OCI-LY7 (cell line): ENCODE measurements around the gene PRKCA. TPM values are rescaled to one million over a fixed set of nuclear protein-coding genes. Genes with fewer than 3 reads are reported as not detected.

ENCODE experiments used
- BruUV-seq: library from RNA; stranded (reverse); fragments of 400-500 nt; replicated peaks from 2 replicates; lab custom pipeline; 2021; lab: Mats Ljungman, UMichigan
- CTCF ChIA-PET: fragments of 300-600 bp; sonication (Branson Sonifier 250); formaldehyde crosslinking; loops from one replicate; lab custom pipeline; 2022; ENCODE audit warnings: antibody characterized with exemption; ENCODE audit not compliant: unreplicated experiment; lab: Charles Lee
- POLR2A ChIA-PET: fragments of 300-600 bp; sonication (Branson Sonifier 250); formaldehyde crosslinking; loops from one replicate; lab custom pipeline; 2022; ENCODE audit warnings: antibody characterized with exemption; lab: Charles Lee
- DNase-seq: peaks from one replicate; pipeline ENCODE4 v3.0.0-alpha.2; 2015; ENCODE audit warnings: low spot score
- H2AFZ ChIP-seq: fragments of 200-600 bp; sonication (generic), shearing (Covaris generic); 2 replicates; pipeline ENCODE4 v1.6.1; 2014; ENCODE audit warnings: mild to moderate bottlenecking, antibody characterized with exemption, low read length, moderate library complexity
- H3K27ac ChIP-seq: fragments of 200-600 bp; sonication (generic); 2 replicates; pipeline ENCODE4 v1.5.1; 2014; ENCODE audit warnings: mixed run types, low read depth, mild to moderate bottlenecking, moderate library complexity, low read length, inconsistent platforms; ENCODE audit not compliant: poor library complexity, severe bottlenecking
- H3K36me3 ChIP-seq: fragments of 200-600 bp; sonication (generic); 2 replicates; pipeline ENCODE4 v1.6.1; 2014; ENCODE audit warnings: mild to moderate bottlenecking, antibody characterized with exemption, low read length, moderate library complexity, mixed read lengths; ENCODE audit not compliant: insufficient read depth
- H3K4me1 ChIP-seq: fragments of 200-600 bp; sonication (generic); 2 replicates; pipeline ENCODE4 v1.5.1; 2014; ENCODE audit warnings: mild to moderate bottlenecking, low read length; ENCODE audit not compliant: insufficient read depth, poor library complexity, severe bottlenecking
- H3K4me2 ChIP-seq: fragments of 200-600 bp; sonication (generic); 2 replicates; pipeline ENCODE4 v1.6.1; 2014; ENCODE audit warnings: mild to moderate bottlenecking, low read length
- H3K4me3 ChIP-seq: fragments of 200-600 bp; sonication (generic); 2 replicates; pipeline ENCODE4 v1.5.1; 2014; ENCODE audit warnings: mild to moderate bottlenecking, low read depth, low read length; ENCODE audit not compliant: poor library complexity, severe bottlenecking
- H3K79me2 ChIP-seq: fragments of 200-600 bp; sonication (generic); 2 replicates; pipeline ENCODE4 v1.6.1; 2016; ENCODE audit warnings: low read depth, mild to moderate bottlenecking, low read length, moderate library complexity, mixed read lengths; ENCODE audit not compliant: insufficient read depth
- H3K9me2 ChIP-seq: fragments of 200-600 bp; sonication (generic); 2 replicates; pipeline ENCODE4 v1.6.1; 2016; ENCODE audit warnings: mild to moderate bottlenecking, low read length, mixed read lengths; ENCODE audit not compliant: insufficient read depth
- H3K9me3 ChIP-seq: fragments of 200-600 bp; sonication (generic); 2 replicates; pipeline ENCODE4 v1.6.1; 2014; ENCODE audit warnings: mild to moderate bottlenecking, mixed run types, low read length, mixed read lengths
- H4K20me1 ChIP-seq: fragments of 200-600 bp; sonication (generic); 2 replicates; pipeline ENCODE4 v1.6.1; 2014; ENCODE audit warnings: mild to moderate bottlenecking, antibody characterized with exemption, low read length, moderate library complexity, mixed read lengths; ENCODE audit not compliant: insufficient read depth
- CTCF ChIP-seq: fragments of 200-600 bp; sonication (generic); conservative IDR thresholded peaks from 2 replicates; pipeline ENCODE4 v1.5.1; 2014; ENCODE audit warnings: mild to moderate bottlenecking, antibody characterized with exemption, low read length, moderate library complexity, mixed read lengths
- EZH2phosphoT487 ChIP-seq: fragments of 200-600 bp; sonication (generic); IDR thresholded peaks from 2 replicates; pipeline ENCODE4 v1.6.1; 2018; ENCODE audit warnings: low read depth, borderline replicate concordance, mild to moderate bottlenecking, mixed run types, antibody characterized with exemption, low read length, moderate library complexity, mixed read lengths
- intact Hi-C: fragments of 100-400 bp; cut with micrococcal nuclease; formaldehyde crosslinking; loops from one replicate; pipeline ENCODE4 v1.10.0; 2022; ENCODE audit not compliant: unreplicated experiment
- total RNA-seq, 2 experiments: library from RNA; depleted of rRNA in 1 of 2; stranded (reverse); fragments of >200 nt in 1 of 2; shearing (Covaris generic) in 1 of 2; gene quantifications; 2 replicates each; pipeline ENCODE4 v1.2.3, GENCODE V29; 2014 to 2022

PRKCA gene
- total RNA-seq, 2 experiments from 2014 or later: 6.6 to 32.1 TPM

- no peak for DNase-seq
- BruUV-seq: no TSS peak
Observed at GRCh38 chr17:66803474-66803951, 501.1 kb downstream of the PRKCA start.

DNA sequence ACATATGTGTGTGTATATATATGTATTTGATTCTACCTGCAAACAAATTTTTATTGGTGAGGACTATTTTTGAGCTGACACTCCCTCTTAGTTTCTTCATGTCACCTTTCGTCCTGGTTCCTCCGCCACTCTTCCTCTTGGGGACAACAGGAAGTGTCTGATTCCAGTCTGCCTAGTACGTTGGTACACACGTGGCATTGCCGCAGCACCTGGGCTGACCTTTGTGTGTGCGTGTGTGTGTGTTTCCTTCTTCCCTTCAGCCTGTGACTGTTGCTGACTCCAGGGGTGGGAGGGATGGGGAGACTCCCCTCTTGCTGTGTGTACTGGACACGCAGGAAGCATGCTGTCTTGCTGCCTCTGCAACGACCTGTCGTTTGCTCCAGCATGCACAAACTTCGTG, 503.2 kb downstream of the PRKCA start:
- H3K27ac ChIP-seq: no peak overlapping the region
- peak overlapping the region; percentile 29; the same call in 1 of the 2 replicates for H3K4me2 ChIP-seq
- ChIA-PET POLR2A (no interaction called here), CTCF (no interaction called here)
- intact Hi-C loops: no loop called here
- peaks cover 53% of the 10 kb centered on the region for H3K4me1 ChIP-seq
- H3K9me2 ChIP-seq: no peaks in the 10 kb centered on the region
- no peak overlapping the region for H3K4me3 ChIP-seq
- no peaks in the 10 kb centered on the region for H3K79me2 ChIP-seq
- no TSS peak for BruUV-seq
- no peak overlapping the region for H2AFZ ChIP-seq
- no peaks in the 10 kb centered on the region for H4K20me1 ChIP-seq
- TF ChIP-seq CTCF: no peak
- no peak for TF ChIP-seq EZH2phosphoT487
- no peaks in the 10 kb centered on the region for H3K9me3 ChIP-seq
- DNase-seq: peak; percentile 64
- no peaks in the 10 kb centered on the region for H3K36me3 ChIP-seq

More at GRCh38 chr17:66803474-66803951, 501.1 kb downstream of the PRKCA start:
- Histone ChIP-seq H3K27ac (no peak overlapping the region), H3K4me3 (no peak overlapping the region), H3K4me1 (peaks cover 33% of the 10 kb centered on the region), H3K79me2 (no peaks in the 10 kb centered on the region), H3K9me3 (no peaks in the 10 kb centered on the region), H3K9me2 (no peaks in the 10 kb centered on the region), H3K4me2 (no peak overlapping the region), H2AFZ (no peak overlapping the region), H4K20me1 (no peaks in the 10 kb centered on the region), H3K36me3 (no peaks in the 10 kb centered on the region)
- ChIA-PET POLR2A (interaction anchor here (0.6 to 0.8 kb wide), 2 partner anchors 14 to 298 kb away, joined by 3 to 5 read pairs; no protein-coding TSS in a partner anchor), CTCF (no interaction called here)
- intact Hi-C loops: no loop called here
- TF ChIP-seq CTCF (no peak), EZH2phosphoT487 (no peak)

DNA sequence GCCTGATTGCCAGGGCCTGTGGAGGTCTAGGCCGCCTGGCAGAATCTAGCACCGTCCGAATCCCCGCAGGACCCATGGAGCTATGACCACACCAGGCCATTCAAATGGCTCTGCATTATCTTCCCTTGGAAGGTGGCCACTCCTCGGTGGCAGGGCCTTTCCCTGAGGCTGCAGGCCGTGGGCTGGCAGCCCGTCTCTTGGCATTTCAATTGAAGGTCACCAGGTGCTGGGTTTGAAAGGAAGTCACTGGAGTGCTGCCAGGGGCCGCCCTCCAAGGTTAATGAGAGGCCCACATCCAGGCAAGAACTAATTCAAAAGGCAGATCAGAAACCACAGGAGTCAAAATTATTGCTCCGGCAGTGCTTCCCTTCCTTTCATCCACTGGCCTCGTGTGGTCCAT, 504.8 kb downstream of the PRKCA start:
- no peak for DNase-seq
- H3K36me3 ChIP-seq: no peaks in the 10 kb centered on the region
- intact Hi-C loops: no loop called here
- TF ChIP-seq EZH2phosphoT487: no peak
- TF ChIP-seq CTCF: no peak
- H3K9me2 ChIP-seq: no peaks in the 10 kb centered on the region
- H3K27ac ChIP-seq: no peak overlapping the region
- no TSS peak for BruUV-seq
- CTCF ChIA-PET: no interaction called here
- H4K20me1 ChIP-seq: no peaks in the 10 kb centered on the region
- H3K4me1 ChIP-seq: peaks cover 64% of the 10 kb centered on the region
- H2AFZ ChIP-seq: peak overlapping the region; percentile 8; the same call in 1 of the 2 replicates
- no peaks in the 10 kb centered on the region for H3K9me3 ChIP-seq
- POLR2A ChIA-PET: no interaction called here
- H3K4me2 ChIP-seq: 0 out of 2 replicates have a peak overlapping the region, but pooled peaks have one; percentile 24
- no peaks in the 10 kb centered on the region for H3K79me2 ChIP-seq
- no peak overlapping the region for H3K4me3 ChIP-seq
